ENCODE data around the gene C12orf50.

The C12orf50 gene

GRCh38 chr12:87982208-87982607 is 47.0 kb downstream of the C12orf50 start:
- H2AK5ac ChIP-seq (ENCODE audit: low read length): no peak overlapping the region
- no peak overlapping the region for H3K9ac ChIP-seq (ENCODE audit: low read length)
- H2BK5ac ChIP-seq (ENCODE audit: low read depth, low read length, poor library complexity): no peak overlapping the region
- DNase-seq: no peak
- no CpG with 5 or more reads among the region's 1 CpG for WGBS (ENCODE audit: extremely low coverage, insufficient coverage, insufficient read length)
- no peaks in the 10 kb centered on the region for H3K27me3 ChIP-seq (ENCODE audit: insufficient read depth, low read length)
- no peaks in the 10 kb centered on the region for H3K79me2 ChIP-seq (ENCODE audit: control insufficient read depth, insufficient read depth, low read length, poor library complexity)
- no peak overlapping the region for H2AFZ ChIP-seq (ENCODE audit: insufficient read depth, low read length, poor library complexity)
- no peak overlapping the region for H4K91ac ChIP-seq (ENCODE audit: low read depth, low read length)
- no peak overlapping the region for H2BK120ac ChIP-seq (ENCODE audit: insufficient read depth, low read length, poor library complexity)
- H3K4me2 ChIP-seq (ENCODE audit: low read length): no peak overlapping the region
- H4K12ac ChIP-seq (ENCODE audit: low read depth, low read length): no peak overlapping the region
- no peaks in the 10 kb centered on the region for H3K4me1 ChIP-seq (ENCODE audit: control insufficient read depth in 1 of 2, insufficient read depth in 2 of 2, low read length in 2 of 2)
- H2BK12ac ChIP-seq (ENCODE audit: low read length): no peak overlapping the region
- no peak overlapping the region for H3K27ac ChIP-seq (ENCODE audit: low read depth, low read length)
- no peak overlapping the region for H3K4ac ChIP-seq (ENCODE audit: low read depth, low read length)
- no peak overlapping the region for H3K23ac ChIP-seq (ENCODE audit: low read length)
- H4K8ac ChIP-seq (ENCODE audit: low read depth, low read length): no peak overlapping the region
- no peak overlapping the region for H3K4me3 ChIP-seq (ENCODE audit: low read depth, low read length)
- no peaks in the 10 kb centered on the region for H3K79me1 ChIP-seq (ENCODE audit: low read length)
- no peaks in the 10 kb centered on the region for H3K9me3 ChIP-seq (ENCODE audit: insufficient read depth, low read depth, low read length)
- no peak overlapping the region for H3K14ac ChIP-seq (ENCODE audit: low read length)
- H3K18ac ChIP-seq (ENCODE audit: low read length): no peak overlapping the region
- H3K36me3 ChIP-seq (ENCODE audit: control insufficient read depth in 1 of 2, insufficient read depth in 2 of 2, low read length in 2 of 2): no peaks in the 10 kb centered on the region

GRCh38 chr12:87981495-87981894 is 47.7 kb downstream of the C12orf50 start:
- Histone ChIP-seq H2AFZ (ENCODE audit: insufficient read depth, low read length, poor library complexity) (no peak overlapping the region), H3K4me3 (ENCODE audit: low read depth, low read length) (no peak overlapping the region), H3K27ac (ENCODE audit: low read depth, low read length) (no peak overlapping the region), H3K4ac (ENCODE audit: low read depth, low read length) (no peak overlapping the region), H3K18ac (ENCODE audit: low read length) (no peak overlapping the region), H3K79me2 (ENCODE audit: control insufficient read depth, insufficient read depth, low read length, poor library complexity) (no peaks in the 10 kb centered on the region), H2BK120ac (ENCODE audit: insufficient read depth, low read length, poor library complexity) (no peak overlapping the region), H2AK5ac (ENCODE audit: low read length) (no peak overlapping the region), H4K91ac (ENCODE audit: low read depth, low read length) (no peak overlapping the region), H3K4me2 (ENCODE audit: low read length) (no peak overlapping the region), H3K36me3 (ENCODE audit: control insufficient read depth in 1 of 2, insufficient read depth in 2 of 2, low read length in 2 of 2) (no peaks in the 10 kb centered on the region), H3K79me1 (ENCODE audit: low read length) (no peaks in the 10 kb centered on the region), H4K12ac (ENCODE audit: low read depth, low read length) (no peak overlapping the region), H3K9ac (ENCODE audit: low read length) (no peak overlapping the region), H3K9me3 (ENCODE audit: insufficient read depth, low read depth, low read length) (no peaks in the 10 kb centered on the region), H3K23ac (ENCODE audit: low read length) (no peak overlapping the region), H3K4me1 (ENCODE audit: control insufficient read depth in 1 of 2, insufficient read depth in 2 of 2, low read length in 2 of 2) (no peaks in the 10 kb centered on the region), H3K27me3 (ENCODE audit: insufficient read depth, low read length) (no peaks in the 10 kb centered on the region), H4K8ac (ENCODE audit: low read depth, low read length) (no peak overlapping the region), H2BK5ac (ENCODE audit: low read depth, low read length, poor library complexity) (no peak overlapping the region), H2BK12ac (ENCODE audit: low read length) (no peak overlapping the region), H3K14ac (ENCODE audit: low read length) (no peak overlapping the region)
- no peak for DNase-seq
- WGBS (ENCODE audit: extremely low coverage, insufficient coverage, insufficient read length): no CpG with 5 or more reads among the region's 1 CpG

GRCh38 chr12:87975879-87976278 is 53.3 kb downstream of the C12orf50 start:
- H3K4me1 ChIP-seq (ENCODE audit: control insufficient read depth in 1 of 2, insufficient read depth in 2 of 2, low read length in 2 of 2): no peaks in the 10 kb centered on the region
- no peak overlapping the region for H4K8ac ChIP-seq (ENCODE audit: low read depth, low read length)
- no peaks in the 10 kb centered on the region for H3K79me1 ChIP-seq (ENCODE audit: low read length)
- no peaks in the 10 kb centered on the region for H3K9me3 ChIP-seq (ENCODE audit: insufficient read depth, low read depth, low read length)
- H3K23ac ChIP-seq (ENCODE audit: low read length): no peak overlapping the region
- no peak overlapping the region for H3K4me2 ChIP-seq (ENCODE audit: low read length)
- no peak overlapping the region for H2BK5ac ChIP-seq (ENCODE audit: low read depth, low read length, poor library complexity)
- no peak overlapping the region for H2AK5ac ChIP-seq (ENCODE audit: low read length)
- no peaks in the 10 kb centered on the region for H3K79me2 ChIP-seq (ENCODE audit: control insufficient read depth, insufficient read depth, low read length, poor library complexity)
- H4K12ac ChIP-seq (ENCODE audit: low read depth, low read length): no peak overlapping the region
- no peaks in the 10 kb centered on the region for H3K36me3 ChIP-seq (ENCODE audit: control insufficient read depth in 1 of 2, insufficient read depth in 2 of 2, low read length in 2 of 2)
- H2BK12ac ChIP-seq (ENCODE audit: low read length): no peak overlapping the region
- WGBS (ENCODE audit: extremely low coverage, insufficient coverage, insufficient read length): no CpG with 5 or more reads among the region's 3 CpGs
- H3K18ac ChIP-seq (ENCODE audit: low read length): no peak overlapping the region
- DNase-seq: no peak
- no peak overlapping the region for H3K9ac ChIP-seq (ENCODE audit: low read length)
- H3K14ac ChIP-seq (ENCODE audit: low read length): no peak overlapping the region
- no peak overlapping the region for H4K91ac ChIP-seq (ENCODE audit: low read depth, low read length)
- H2BK120ac ChIP-seq (ENCODE audit: insufficient read depth, low read length, poor library complexity): no peak overlapping the region
- no peak overlapping the region for H2AFZ ChIP-seq (ENCODE audit: insufficient read depth, low read length, poor library complexity)
- H3K4me3 ChIP-seq (ENCODE audit: low read depth, low read length): no peak overlapping the region
- H3K27me3 ChIP-seq (ENCODE audit: insufficient read depth, low read length): no peaks in the 10 kb centered on the region
- H3K4ac ChIP-seq (ENCODE audit: low read depth, low read length): no peak overlapping the region
- no peak overlapping the region for H3K27ac ChIP-seq (ENCODE audit: low read depth, low read length)

- Histone ChIP-seq H3K4me3 (ENCODE audit: low read depth, low read length) (no peak overlapping the region), H3K4me2 (ENCODE audit: low read length) (no peak overlapping the region)
These were observed 61.3 kb downstream of the C12orf50 start for GRCh38 chr12:87967871-87968270.

More at GRCh38 chr12:87967871-87968270, 61.3 kb downstream of the C12orf50 start:
- Histone ChIP-seq H3K36me3 (ENCODE audit: control insufficient read depth in 1 of 2, insufficient read depth in 2 of 2, low read length in 2 of 2) (no peaks in the 10 kb centered on the region), H3K14ac (ENCODE audit: low read length) (no peak overlapping the region), H2BK120ac (ENCODE audit: insufficient read depth, low read length, poor library complexity) (no peak overlapping the region), H2AK5ac (ENCODE audit: low read length) (no peak overlapping the region), H4K91ac (ENCODE audit: low read depth, low read length) (no peak overlapping the region), H3K4ac (ENCODE audit: low read depth, low read length) (no peak overlapping the region), H3K79me2 (ENCODE audit: control insufficient read depth, insufficient read depth, low read length, poor library complexity) (no peaks in the 10 kb centered on the region), H2AFZ (ENCODE audit: insufficient read depth, low read length, poor library complexity) (no peak overlapping the region), H4K8ac (ENCODE audit: low read depth, low read length) (no peak overlapping the region), H4K12ac (ENCODE audit: low read depth, low read length) (no peak overlapping the region), H2BK12ac (ENCODE audit: low read length) (no peak overlapping the region), H3K9ac (ENCODE audit: low read length) (no peak overlapping the region), H3K23ac (ENCODE audit: low read length) (no peak overlapping the region), H3K79me1 (ENCODE audit: low read length) (no peaks in the 10 kb centered on the region), H3K18ac (ENCODE audit: low read length) (no peak overlapping the region), H2BK5ac (ENCODE audit: low read depth, low read length, poor library complexity) (no peak overlapping the region), H3K27ac (ENCODE audit: low read depth, low read length) (no peak overlapping the region), H3K4me1 (ENCODE audit: control insufficient read depth in 1 of 2, insufficient read depth in 2 of 2, low read length in 2 of 2) (no peaks in the 10 kb centered on the region), H3K9me3 (ENCODE audit: insufficient read depth, low read depth, low read length) (no peaks in the 10 kb centered on the region), H3K27me3 (ENCODE audit: insufficient read depth, low read length) (no peaks in the 10 kb centered on the region)
- no peak for DNase-seq
